UCSD-AML1 (cell line): ENCODE measurements around the gene CALHM3.
"Not testable (repeated sequence)": the region's sequence is repeated elsewhere in the genome, so short reads cannot be mapped to it uniquely, and the experiment has no call there.

ENCODE experiments used
- DNase-seq: peaks from one replicate; lab custom pipeline; 2025; ENCODE audit not compliant: unreplicated experiment; lab: John Stamatoyannopoulos, UW

Gene CALHM3

GRCh38 chr10:103502849-103503660, 24.0 kb upstream of the CALHM3 start:
- no peak for DNase-seq

- DNase-seq: no peak
These were observed 22.1 kb upstream of the CALHM3 start for GRCh38 chr10:103501186-103501585.

- DNase-seq: no peak
These were observed 21.4 kb upstream of the CALHM3 start for GRCh38 chr10:103500481-103500880.

- DNase-seq: no peak
These were observed 20.8 kb upstream of the CALHM3 start for GRCh38 chr10:103499881-103500280.

GRCh38 chr10:103498936-103499638, 20.0 kb upstream of the CALHM3 start:
- no peak for DNase-seq

- no peak for DNase-seq
These were observed 18.3 kb upstream of the CALHM3 start for GRCh38 chr10:103497161-103497915.

GRCh38 chr10:103495321-103495720, 16.3 kb upstream of the CALHM3 start:
- no peak for DNase-seq

- DNase-seq: no peak
These were observed 15.2 kb upstream of the CALHM3 start for GRCh38 chr10:103493916-103494877.

- no peak for DNase-seq
These were observed 14.4 kb upstream of the CALHM3 start, which contains the start of gene NEURL1 for GRCh38 chr10:103493362-103493915. TSS of gene NEURL1 (plus strand) at chr10:103493705. CDS start at chr10:103494388, 683 bp downstream.

- no peak for DNase-seq
These were observed 13.7 kb upstream of the CALHM3 start for GRCh38 chr10:103492655-103493261.

GRCh38 chr10:103491729-103492364, 12.8 kb upstream of the CALHM3 start:
- no peak for DNase-seq

GRCh38 chr10:103490986-103491314, 11.9 kb upstream of the CALHM3 start:
- DNase-seq: no peak

GRCh38 chr10:103487410-103487708, 8.3 kb upstream of the CALHM3 start:
- no peak for DNase-seq

GRCh38 chr10:103486635-103487409, 7.8 kb upstream of the CALHM3 start:
- not testable (repeated sequence) for DNase-seq

- DNase-seq: no peak
These were observed 3.0 kb upstream of the CALHM3 start for GRCh38 chr10:103481974-103482531.

GRCh38 chr10:103480521-103480920, 1.5 kb upstream of the CALHM3 start:
- DNase-seq: no peak

- DNase-seq: no peak
These were observed 369 bp downstream of the CALHM3 start for GRCh38 chr10:103478671-103479070.

GRCh38 chr10:103476046-103476768, 2.8 kb downstream of the CALHM3 start:
- peak; percentile 65 for DNase-seq
